ENCODE measurements around the gene HOTAIR. TPM values are rescaled to one million over a fixed set of nuclear protein-coding genes. Genes with fewer than 3 reads are reported as not detected.

HOTAIR gene
- polyA plus RNA-seq, 1 donor from 2014 or later = not detected

- Histone ChIP-seq H3K4me3 (ENCODE audit: low read length) (no peak overlapping the region), H3K27ac (ENCODE audit: low read length) (no peak overlapping the region), H3K79me2 (replicated peaks; ENCODE audit: insufficient read depth, low read length) (no peaks in the 10 kb centered on the region), H3K9me3 (ENCODE audit: low read length) (no peaks in the 10 kb centered on the region), H3K36me3 (ENCODE audit: insufficient read depth, low read length) (no peaks in the 10 kb centered on the region), H3K9me2 (ENCODE audit: insufficient read depth, low read length) (no peaks in the 10 kb centered on the region), H4K20me1 (ENCODE audit: insufficient read depth) (no peaks in the 10 kb centered on the region), H3K9ac (ENCODE audit: low read length) (no peak overlapping the region), H2AFZ (ENCODE audit: low read depth, low read length) (no peak overlapping the region), H3K27me3 (ENCODE audit: insufficient read depth, low read depth, low read length) (peaks cover 100% of the 10 kb centered on the region), H3K4me2 (ENCODE audit: low read length) (no peak overlapping the region), H3F3A (ENCODE audit: insufficient read depth, low read length, poor library complexity, severe bottlenecking) (no peaks in the 10 kb centered on the region)
- no peak for TF ChIP-seq RAD21 (conservative IDR thresholded peaks at IDR 0.05)
- TF ChIP-seq MXI1 (conservative IDR thresholded peaks at IDR 0.05; ENCODE audit: poor library complexity, severe bottlenecking) = no peak
- TF ChIP-seq POLR2AphosphoS5 (IDR thresholded peaks at IDR 0.05) = no peak
- TF ChIP-seq SMC3 (conservative IDR thresholded peaks at IDR 0.05; ENCODE audit: poor library complexity) = no peak
- TF ChIP-seq EZH2 (IDR thresholded peaks at IDR 0.05; ENCODE audit: borderline replicate concordance, insufficient read depth, low read length, poor library complexity, severe bottlenecking) = no peak
- no peak for TF ChIP-seq CTCF (IDR thresholded peaks at IDR 0.05; ENCODE audit: poor library complexity, severe bottlenecking)
- no peak for TF ChIP-seq REST (IDR thresholded peaks at IDR 0.05; ENCODE audit: borderline replicate concordance)
- TF ChIP-seq EP300 (conservative IDR thresholded peaks at IDR 0.05; ENCODE audit: poor library complexity, severe bottlenecking) = no peak
- no peak for TF ChIP-seq TAF1 (IDR thresholded peaks at IDR 0.05; ENCODE audit: low read depth)
Observed at GRCh38 chr12:53971129-53971528, 3.6 kb downstream of the HOTAIR start.

- H3K36me3 ChIP-seq (ENCODE audit: insufficient read depth, low read length) = no peaks in the 10 kb centered on the region
- no peak overlapping the region for H3K4me3 ChIP-seq (ENCODE audit: low read length)
- no peaks in the 10 kb centered on the region for H3F3A ChIP-seq (ENCODE audit: insufficient read depth, low read length, poor library complexity, severe bottlenecking)
- TF ChIP-seq POLR2AphosphoS5 (IDR thresholded peaks at IDR 0.05) (no peak), MXI1 (conservative IDR thresholded peaks at IDR 0.05; ENCODE audit: poor library complexity, severe bottlenecking) (no peak), RAD21 (conservative IDR thresholded peaks at IDR 0.05) (no peak), EP300 (conservative IDR thresholded peaks at IDR 0.05; ENCODE audit: poor library complexity, severe bottlenecking) (no peak), REST (IDR thresholded peaks at IDR 0.05; ENCODE audit: borderline replicate concordance) (no peak), CTCF (IDR thresholded peaks at IDR 0.05; ENCODE audit: poor library complexity, severe bottlenecking) (no peak), TAF1 (IDR thresholded peaks at IDR 0.05; ENCODE audit: low read depth) (no peak), SMC3 (conservative IDR thresholded peaks at IDR 0.05; ENCODE audit: poor library complexity) (no peak), EZH2 (IDR thresholded peaks at IDR 0.05; ENCODE audit: borderline replicate concordance, insufficient read depth, low read length, poor library complexity, severe bottlenecking) (no peak)
- no peaks in the 10 kb centered on the region for H3K79me2 ChIP-seq (replicated peaks; ENCODE audit: insufficient read depth, low read length)
- H2AFZ ChIP-seq (ENCODE audit: low read depth, low read length) = no peak overlapping the region
- H3K9ac ChIP-seq (ENCODE audit: low read length) = no peak overlapping the region
- no peak overlapping the region for H3K4me2 ChIP-seq (ENCODE audit: low read length)
- no peak overlapping the region for H3K27ac ChIP-seq (ENCODE audit: low read length)
- H3K27me3 ChIP-seq (ENCODE audit: insufficient read depth, low read depth, low read length) = peaks cover 100% of the 10 kb centered on the region
- no peaks in the 10 kb centered on the region for H4K20me1 ChIP-seq (ENCODE audit: insufficient read depth)
- H3K9me3 ChIP-seq (ENCODE audit: low read length) = no peaks in the 10 kb centered on the region
- no peaks in the 10 kb centered on the region for H3K9me2 ChIP-seq (ENCODE audit: insufficient read depth, low read length)
Observed at GRCh38 chr12:53970451-53970850, 4.3 kb downstream of the HOTAIR start.
